Measurements from ENCODE around the gene DGLUCY.
"Not testable (repeated sequence)": the region's sequence is repeated elsewhere in the genome, so short reads cannot be mapped to it uniquely, and the experiment has no call there.

The DGLUCY gene

DNA sequence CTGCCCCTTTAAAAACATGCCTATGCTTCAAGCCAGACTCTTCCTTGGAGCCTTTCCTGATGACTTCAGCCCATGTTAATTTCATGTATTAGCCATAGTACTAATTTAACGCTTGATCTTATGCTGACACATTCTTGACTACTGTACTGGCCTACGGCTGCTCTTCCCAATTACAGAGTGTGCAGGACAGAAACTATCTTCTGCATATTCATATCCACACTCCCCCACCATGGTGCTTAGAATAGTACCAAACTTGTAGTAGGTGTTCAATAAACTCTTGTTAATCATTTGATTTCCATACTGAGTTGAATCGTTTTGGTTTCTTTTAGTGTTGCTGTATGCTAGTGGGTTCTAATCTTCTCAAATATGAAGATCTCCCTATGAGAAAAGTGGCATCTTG is 21.8 kb upstream of the DGLUCY start:
- TF ChIP-seq, protein P1, sequence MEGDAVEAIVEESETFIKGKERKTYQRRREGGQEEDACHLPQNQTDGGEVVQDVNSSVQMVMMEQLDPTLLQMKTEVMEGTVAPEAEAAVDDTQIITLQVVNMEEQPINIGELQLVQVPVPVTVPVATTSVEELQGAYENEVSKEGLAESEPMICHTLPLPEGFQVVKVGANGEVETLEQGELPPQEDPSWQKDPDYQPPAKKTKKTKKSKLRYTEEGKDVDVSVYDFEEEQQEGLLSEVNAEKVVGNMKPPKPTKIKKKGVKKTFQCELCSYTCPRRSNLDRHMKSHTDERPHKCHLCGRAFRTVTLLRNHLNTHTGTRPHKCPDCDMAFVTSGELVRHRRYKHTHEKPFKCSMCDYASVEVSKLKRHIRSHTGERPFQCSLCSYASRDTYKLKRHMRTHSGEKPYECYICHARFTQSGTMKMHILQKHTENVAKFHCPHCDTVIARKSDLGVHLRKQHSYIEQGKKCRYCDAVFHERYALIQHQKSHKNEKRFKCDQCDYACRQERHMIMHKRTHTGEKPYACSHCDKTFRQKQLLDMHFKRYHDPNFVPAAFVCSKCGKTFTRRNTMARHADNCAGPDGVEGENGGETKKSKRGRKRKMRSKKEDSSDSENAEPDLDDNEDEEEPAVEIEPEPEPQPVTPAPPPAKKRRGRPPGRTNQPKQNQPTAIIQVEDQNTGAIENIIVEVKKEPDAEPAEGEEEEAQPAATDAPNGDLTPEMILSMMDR (conservative IDR thresholded peaks at IDR 0.05; ENCODE audit: control insufficient read depth, insufficient read depth, low read depth, low read length), result no peak
- DNase-seq (ENCODE audit: low read depth), result no peak
- no peak overlapping the region for H3K4me3 ChIP-seq (ENCODE audit: control insufficient read depth, low read depth, low read length)

- H3K4me3 ChIP-seq (ENCODE audit: control insufficient read depth, low read depth, low read length); DNase-seq (ENCODE audit: low read depth): not testable (repeated sequence)
These were observed 20.0 kb upstream of the DGLUCY start for GRCh38 chr14:91093743-91094472.

DNA sequence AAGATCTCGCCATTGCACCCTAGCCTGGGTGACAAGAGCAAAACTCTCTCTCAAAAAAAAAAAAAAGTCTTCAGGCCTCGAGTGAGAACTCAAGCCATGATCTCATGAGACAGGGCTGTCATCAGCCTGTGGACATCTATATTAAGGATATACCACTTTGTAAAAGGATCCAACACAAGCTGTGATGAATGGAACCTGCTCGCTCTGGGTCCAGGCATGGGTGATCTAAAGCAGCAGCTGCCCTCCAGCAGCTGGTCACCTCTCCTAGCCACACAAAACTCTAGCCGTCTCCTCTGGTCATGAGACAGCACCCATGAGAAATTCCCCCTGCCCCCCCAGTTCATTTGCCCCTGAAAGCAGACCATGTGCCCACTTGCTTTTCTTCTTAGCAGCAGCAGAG is 19.1 kb upstream of the DGLUCY start:
- no peak for DNase-seq (ENCODE audit: low read depth)
- TF ChIP-seq, protein P1 (conservative IDR thresholded peaks at IDR 0.05; ENCODE audit: control insufficient read depth, insufficient read depth, low read depth, low read length), result no peak
- no peak overlapping the region for H3K4me3 ChIP-seq (ENCODE audit: control insufficient read depth, low read depth, low read length)

DNA sequence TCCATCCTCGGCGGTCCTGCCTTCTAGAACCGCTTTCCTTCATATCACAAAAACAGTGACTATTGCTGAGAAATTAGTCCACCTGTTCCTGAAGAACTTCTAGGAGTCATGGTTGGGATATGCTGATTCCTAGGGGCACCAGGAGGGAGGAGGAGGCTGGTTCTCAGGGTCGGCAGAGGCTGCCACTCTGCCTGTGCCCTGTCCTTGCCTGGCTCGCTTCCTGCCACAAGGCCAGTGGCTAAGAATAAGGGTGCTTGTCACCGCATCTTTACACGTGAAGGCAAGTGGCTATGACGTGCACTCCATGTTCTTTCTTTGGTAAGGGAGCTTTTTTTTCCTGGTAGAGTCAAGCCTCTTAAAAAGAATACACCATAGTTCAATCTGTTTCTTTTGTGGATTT is 18.7 kb upstream of the DGLUCY start:
- no peak for DNase-seq (ENCODE audit: low read depth)
- H3K4me3 ChIP-seq (ENCODE audit: control insufficient read depth, low read depth, low read length), result no peak overlapping the region
- TF ChIP-seq, protein P1 (conservative IDR thresholded peaks at IDR 0.05; ENCODE audit: control insufficient read depth, insufficient read depth, low read depth, low read length), result no peak

- DNase-seq (ENCODE audit: low read depth); H3K4me3 ChIP-seq (ENCODE audit: control insufficient read depth, low read depth, low read length): not testable (repeated sequence)
These were observed 16.2 kb upstream of the DGLUCY start for GRCh38 chr14:91097657-91098056.

GRCh38 chr14:91098591-91098990 is 15.3 kb upstream of the DGLUCY start:
- TF ChIP-seq, protein P1 (conservative IDR thresholded peaks at IDR 0.05; ENCODE audit: control insufficient read depth, insufficient read depth, low read depth, low read length), result no peak
- DNase-seq (ENCODE audit: low read depth), result peak; percentile 45
- no peak overlapping the region for H3K4me3 ChIP-seq (ENCODE audit: control insufficient read depth, low read depth, low read length)

GRCh38 chr14:91100102-91100501 is 13.8 kb upstream of the DGLUCY start:
- H3K4me3 ChIP-seq (ENCODE audit: control insufficient read depth, low read depth, low read length), result no peak overlapping the region
- DNase-seq (ENCODE audit: low read depth), result no peak
- TF ChIP-seq, protein P1 (conservative IDR thresholded peaks at IDR 0.05; ENCODE audit: control insufficient read depth, insufficient read depth, low read depth, low read length), result no peak

GRCh38 chr14:91103116-91103515 is 10.8 kb upstream of the DGLUCY start:
- no peak for DNase-seq (ENCODE audit: low read depth)
- H3K4me3 ChIP-seq (ENCODE audit: control insufficient read depth, low read depth, low read length), result no peak overlapping the region
- TF ChIP-seq, protein P1 (conservative IDR thresholded peaks at IDR 0.05; ENCODE audit: control insufficient read depth, insufficient read depth, low read depth, low read length), result no peak
